HG03060 (cell line): ENCODE measurements around the gene TCOF1.
"Not testable (repeated sequence)": the region's sequence is repeated elsewhere in the genome, so short reads cannot be mapped to it uniquely, and the experiment has no call there.

Experiments used
- ATAC-seq: cut with Tn5 transposase; IDR thresholded peaks from one replicate; pipeline ENCODE4 v1.9.1; 2021; ENCODE audit warnings: low read depth, moderate number of reproducible peaks; ENCODE audit not compliant: unreplicated experiment

The TCOF1 gene

GRCh38 chr5:150413902-150414790 lies 56.6 kb downstream of the TCOF1 start:
- ATAC-seq: not testable (repeated sequence)

DNA sequence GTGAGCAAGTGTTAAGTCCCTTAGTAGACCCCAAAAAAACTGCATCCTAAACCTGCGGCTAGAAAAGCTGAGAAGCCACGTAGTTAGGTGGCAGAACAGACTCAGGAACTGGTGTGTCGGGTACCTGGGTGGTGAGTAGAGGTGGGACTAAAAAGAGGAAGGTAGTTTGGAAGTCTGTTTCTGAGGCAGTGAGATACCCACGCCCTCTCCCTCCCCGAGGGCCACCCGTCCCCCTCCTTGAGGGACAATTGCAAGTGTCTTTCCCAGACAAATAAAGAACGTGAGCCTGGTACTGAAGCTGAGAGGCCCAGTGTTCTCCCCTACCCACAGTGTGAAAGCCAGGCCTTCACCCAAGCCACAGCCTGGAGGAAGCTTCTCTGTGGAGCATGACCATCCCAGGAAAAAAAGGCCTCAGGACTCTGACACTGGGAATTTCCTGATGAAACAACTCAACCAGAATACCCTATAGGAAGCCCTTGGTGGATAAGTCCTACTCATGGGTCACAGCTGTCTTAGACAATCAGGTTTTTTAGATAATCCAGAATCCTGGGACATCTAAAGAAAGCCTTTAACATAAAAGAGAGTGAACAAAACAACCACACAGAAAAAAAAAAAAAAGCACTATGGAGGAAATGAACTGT lies 62.3 kb downstream of the TCOF1 start:
- ATAC-seq: no peak

DNA sequence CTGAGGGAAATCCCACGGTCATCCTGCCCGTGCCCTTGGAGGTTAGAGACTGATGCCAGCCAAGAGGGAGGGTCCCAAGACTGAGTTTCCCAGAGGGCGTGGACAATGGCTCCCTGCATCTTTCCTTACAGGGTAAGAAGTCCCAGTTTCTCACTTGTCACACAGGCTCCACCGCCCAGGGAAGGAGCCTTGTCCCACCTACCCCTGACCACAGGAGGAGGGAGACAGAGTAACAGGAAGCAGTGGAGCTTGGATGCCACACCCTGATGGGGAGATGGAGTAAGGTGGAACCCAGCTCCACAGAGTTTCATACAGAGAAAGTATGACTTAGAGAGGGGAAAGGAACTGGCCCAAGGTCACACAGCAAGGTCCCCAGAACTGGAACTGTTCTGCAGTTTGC lies 64.6 kb downstream of the TCOF1 start:
- ATAC-seq: no peak

DNA sequence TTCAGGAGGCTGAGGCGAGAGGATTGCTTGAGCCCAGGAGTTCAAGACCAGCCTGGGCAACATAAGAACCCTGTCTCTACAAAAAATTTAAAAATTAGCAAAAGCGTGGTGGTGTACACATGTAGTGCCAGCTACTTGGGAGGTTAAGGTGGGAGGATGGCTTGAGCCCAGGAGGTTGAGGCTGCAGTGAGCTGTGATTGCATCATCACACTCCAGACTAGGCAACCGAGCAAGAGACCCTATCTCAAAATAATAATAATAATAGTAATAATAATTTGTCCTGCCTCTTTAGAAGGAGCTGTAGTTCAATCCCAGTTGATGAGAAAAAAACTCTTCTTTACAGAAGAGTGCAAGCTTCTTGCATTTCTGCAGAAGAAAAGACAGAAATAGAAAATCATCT lies 65.3 kb downstream of the TCOF1 start:
- ATAC-seq: no peak

GRCh38 chr5:150426165-150426564 lies 68.7 kb downstream of the TCOF1 start:
- not testable (repeated sequence) for ATAC-seq

GRCh38 chr5:150428106-150428876 lies 70.8 kb downstream of the TCOF1 start:
- no peak for ATAC-seq

DNA sequence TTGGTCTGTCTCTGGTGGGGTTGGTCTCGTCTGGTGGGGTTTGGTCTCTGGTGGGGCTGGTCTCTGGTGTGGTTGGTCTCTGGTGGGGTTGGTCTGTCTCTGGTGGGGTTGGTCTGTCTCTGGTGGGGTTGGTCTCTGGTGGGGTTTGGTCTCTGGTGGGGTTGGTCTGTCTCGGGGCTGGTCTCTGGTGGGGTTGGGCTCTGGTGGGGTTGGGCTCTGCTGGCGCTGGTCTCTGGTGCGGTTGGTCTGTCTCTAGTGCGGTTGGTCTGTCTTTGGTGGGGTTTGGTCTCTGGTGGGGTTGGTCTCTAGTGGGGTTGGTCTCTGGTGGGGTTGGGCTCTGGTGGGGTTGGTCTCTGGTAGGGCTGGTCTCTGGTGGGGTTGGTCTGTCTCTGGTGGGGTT lies 71.5 kb downstream of the TCOF1 start:
- ATAC-seq: no peak

GRCh38 chr5:150429410-150429873 lies 71.9 kb downstream of the TCOF1 start:
- ATAC-seq: peak; percentile 47

DNA sequence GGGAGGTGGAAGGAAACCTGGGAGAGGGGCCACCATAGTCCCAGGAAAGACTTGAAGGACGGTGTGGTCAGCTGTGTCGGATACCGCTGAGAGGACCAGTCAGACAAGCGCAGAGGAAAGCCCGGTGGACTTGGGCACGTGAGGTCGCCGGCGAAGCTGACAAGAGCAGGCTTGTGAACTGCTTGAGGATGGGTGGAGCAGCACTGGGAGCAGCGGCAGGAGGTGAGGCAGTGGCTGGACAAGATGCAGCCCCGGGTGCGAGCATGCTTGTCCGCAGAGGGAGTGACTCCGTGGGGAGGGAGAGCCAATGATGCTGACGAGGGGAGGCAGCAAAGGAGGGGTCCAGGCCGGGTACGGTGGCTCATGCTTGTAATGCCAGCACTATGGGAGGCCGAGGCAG lies 73.6 kb downstream of the TCOF1 start:
- no peak for ATAC-seq

GRCh38 chr5:150431574-150431973 lies 74.1 kb downstream of the TCOF1 start:
- no peak for ATAC-seq

DNA sequence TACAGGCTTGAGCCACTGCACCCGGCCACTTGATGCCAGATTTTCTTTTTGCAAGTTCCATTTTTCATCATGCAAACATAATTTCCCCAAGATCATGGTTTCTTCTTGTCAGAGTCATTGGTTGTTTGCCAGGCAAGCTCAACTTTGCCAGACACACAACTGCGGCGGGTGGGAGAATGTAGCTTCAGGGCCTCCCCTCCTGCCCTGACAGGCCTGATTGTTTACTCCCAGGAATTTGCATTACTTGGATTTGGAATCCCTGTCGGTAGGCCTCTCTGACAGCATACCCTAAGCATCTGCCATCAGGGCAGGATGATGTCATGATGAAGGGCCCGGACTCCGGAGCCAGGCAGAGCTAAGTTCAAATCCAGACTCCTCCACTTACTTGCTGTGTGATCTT lies 77.0 kb downstream of the TCOF1 start:
- no peak for ATAC-seq

- ATAC-seq: peak; percentile 76
Measured at GRCh38 chr5:150436141-150436680, 78.7 kb downstream of the TCOF1 start.

- ATAC-seq: no peak
Measured at GRCh38 chr5:150438873-150439546, 81.5 kb downstream of the TCOF1 start.

DNA sequence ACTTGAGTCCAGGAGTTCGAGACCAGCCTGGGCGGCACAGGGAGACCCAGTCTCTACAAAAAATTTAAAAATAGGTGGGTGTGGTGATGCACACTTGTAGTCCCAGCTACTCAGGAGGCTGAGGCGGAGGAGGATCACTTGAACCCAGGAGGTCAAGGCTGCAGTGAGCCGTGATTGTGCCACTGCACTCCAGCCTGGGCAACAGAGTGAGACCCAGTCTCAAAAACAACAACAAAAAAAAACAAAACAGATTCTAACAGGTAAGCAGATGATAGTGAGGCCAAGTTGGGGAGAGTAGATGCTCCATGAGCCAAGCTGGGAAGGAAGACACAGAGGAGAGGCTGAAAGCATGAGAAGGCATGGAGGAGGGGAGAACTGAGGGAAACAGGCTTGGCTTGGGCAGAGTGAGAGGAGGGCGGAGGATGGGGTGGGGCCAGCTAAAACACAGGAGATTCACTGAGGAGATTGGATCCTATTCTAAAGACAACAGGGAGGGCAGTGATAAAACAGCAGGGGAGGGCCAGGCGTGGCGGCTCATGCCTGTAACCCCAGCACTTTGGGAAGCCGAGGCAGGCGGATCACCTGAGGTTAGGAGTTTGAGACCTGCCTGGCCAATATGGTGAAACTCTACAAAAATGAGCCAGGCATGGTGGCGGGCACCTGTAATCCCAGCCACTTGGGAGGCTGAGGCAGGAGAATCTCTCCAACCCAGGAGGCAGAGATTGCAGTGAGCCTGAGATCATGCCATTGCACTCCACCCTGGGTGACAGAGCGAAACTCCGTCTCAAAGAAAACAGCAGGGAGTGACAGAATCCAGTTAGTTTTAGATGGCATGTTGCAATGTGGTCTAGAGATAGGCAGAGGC lies 83.7 kb downstream of the TCOF1 start:
- ATAC-seq: no peak

DNA sequence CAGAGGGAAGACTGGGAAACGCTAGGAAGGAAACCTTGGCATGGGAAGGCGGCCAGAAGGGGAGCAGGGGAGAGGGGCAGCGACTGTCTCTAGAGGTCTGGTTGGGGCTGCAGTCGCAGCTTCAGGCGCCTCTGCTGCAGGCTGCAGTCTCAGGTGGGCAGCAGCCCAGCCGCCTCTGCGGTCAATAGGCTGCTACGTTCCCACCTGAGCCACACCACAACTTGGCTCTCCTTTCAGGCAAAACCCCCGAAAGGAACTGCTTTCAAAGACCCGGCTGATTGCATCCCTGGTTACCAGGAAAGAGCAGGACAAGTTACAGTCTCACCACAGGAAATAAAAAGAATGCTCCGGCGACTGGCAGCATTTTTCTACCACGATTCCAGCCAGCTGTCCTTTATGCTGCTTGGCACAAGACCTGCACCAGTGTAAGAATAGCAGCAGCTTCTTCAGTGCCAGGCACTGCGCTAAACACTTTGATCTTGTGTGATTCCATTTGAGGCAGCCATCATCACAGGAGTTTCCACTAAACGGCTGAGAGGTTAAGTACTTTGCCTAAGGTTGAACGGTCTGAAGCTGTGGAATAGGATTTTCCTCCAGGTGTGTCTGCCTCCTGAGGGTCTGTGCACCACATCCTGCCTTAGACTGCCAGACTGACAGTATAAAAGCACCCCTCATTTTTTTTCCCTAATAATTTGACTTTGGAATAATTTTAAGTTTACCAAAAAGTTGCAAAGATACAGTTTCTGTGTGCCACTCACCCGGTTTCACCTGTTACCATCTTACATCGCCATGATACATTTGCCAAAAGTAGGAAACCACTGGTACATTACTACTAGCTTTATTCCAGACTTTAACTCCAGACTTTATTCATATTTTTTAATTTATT lies 84.6 kb downstream of the TCOF1 start:
- ATAC-seq: no peak

DNA sequence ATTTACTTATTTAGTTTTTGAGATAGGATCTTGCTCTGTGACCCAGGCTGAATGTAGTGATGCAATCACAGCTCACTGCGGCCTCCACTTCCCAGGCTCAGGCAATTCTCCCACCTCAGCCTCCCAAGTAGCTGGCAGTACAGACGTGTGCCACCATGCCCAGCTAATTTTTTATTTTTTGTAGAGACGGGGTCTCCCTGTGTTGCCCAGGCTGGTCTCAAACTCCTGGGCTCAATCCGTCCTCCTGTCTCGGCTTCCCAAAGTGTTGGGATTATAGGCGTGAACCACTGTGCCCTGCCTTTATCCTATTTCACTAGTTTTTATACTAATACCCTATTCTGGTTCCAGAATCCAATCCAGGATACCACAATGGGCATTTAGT lies 85.2 kb downstream of the TCOF1 start:
- ATAC-seq: no peak

- ATAC-seq: no peak
Measured at GRCh38 chr5:150443242-150444075, 86.0 kb downstream of the TCOF1 start.

DNA sequence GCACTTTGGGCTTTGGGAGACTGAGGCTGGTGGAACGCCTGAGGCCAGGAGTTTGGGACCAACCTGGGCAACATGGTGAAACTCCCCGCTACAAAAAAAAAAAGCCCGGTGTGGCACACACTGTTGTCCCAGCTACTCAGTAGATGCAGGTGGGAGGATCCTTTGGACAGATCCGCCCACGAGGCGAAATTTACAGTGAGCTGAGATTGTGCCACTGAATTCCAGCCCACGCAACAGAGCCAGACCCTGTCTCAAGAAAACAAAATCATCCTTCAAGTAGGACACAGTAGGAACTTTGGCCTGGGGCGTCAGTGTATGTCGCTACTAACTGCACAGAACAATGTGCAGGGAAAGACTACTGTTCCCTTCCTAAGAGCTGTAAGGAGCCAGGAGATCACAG lies 87.3 kb downstream of the TCOF1 start:
- no peak for ATAC-seq
